Psoas muscle (tissue), 8 donors: ENCODE results near the gene FLRT2. TPM values are rescaled to one million over a fixed set of nuclear protein-coding genes. Genes with fewer than 3 reads are reported as not detected.

Experiments used
- ATAC-seq, 4 donors: fragments of 200-7000 bp; cut with Tn5 transposase; one replicate each; pipeline ENCODE4 v1.9.1; 2020; ENCODE audit warnings: moderate library complexity in 3 of 4, mild to moderate bottlenecking in 2 of 4
- DNase-seq, 2 donors: peaks; one replicate each; pipeline ENCODE4 v3.0.0-alpha.2; 2020
- H3K27ac ChIP-seq: fragments of 200-600 bp; one replicate; pipeline ENCODE4 v1.8.0; 2022
- H3K27me3 ChIP-seq, 3 donors: fragments of 200-600 bp in 1 of 3; one replicate each; pipeline versions ENCODE4 v1.6.1 to v1.8.0; 2013 to 2022; ENCODE audit warnings: low read length in 2 of 3, mild to moderate bottlenecking in 2 of 3, moderate library complexity in 1 of 3; ENCODE audit not compliant: insufficient read depth in 3 of 3
- H3K36me3 ChIP-seq, 2 donors: fragments of 200-600 bp in 1 of 2; one replicate each; pipeline versions ENCODE4 v1.6.1 to v1.8.0; 2013 to 2022; ENCODE audit warnings: low read depth in 1 of 2, mild to moderate bottlenecking in 1 of 2, moderate library complexity in 1 of 2; ENCODE audit not compliant: insufficient read depth in 1 of 2
- H3K4me1 ChIP-seq: fragments of 200-600 bp; one replicate; pipeline ENCODE4 v1.8.0; 2022
- H3K4me3 ChIP-seq: fragments of 200-600 bp; one replicate; pipeline ENCODE4 v1.8.0; 2022; ENCODE audit warnings: mild to moderate bottlenecking
- H3K9me3 ChIP-seq: fragments of 200-600 bp; one replicate; pipeline ENCODE4 v1.8.0; 2022
- WGBS, 3 donors: extraction: QIAGEN DNeasy Blood & Tissue Kit; methylation state at CpG; one replicate each; pipeline versions ENCODE4 v1.1.6 to v1.1.7; 2013; 5-methylcytosine and 5-hydroxymethylcytosine counted together
- intact Hi-C, 2 donors: fragments of 100-400 bp; cut with DNase I; formaldehyde crosslinking; loops; one replicate each; pipeline versions ENCODE4 v1.11.0 to v1.14.2; 2022
- polyA plus RNA-seq, 3 donors: library from polyadenylated mRNA; stranded (reverse); fragments of 200-250 nt; gene quantifications; one replicate each; pipeline ENCODE4 v1.2.3, GENCODE V29; 2013
- total RNA-seq, 4 donors: library from RNA; stranded (reverse); fragmentation: NEBNext Ultra II Directional in 2 of 4; extraction: Animal tissue kit (Norgen Biotek cat#: 25700) in 2 of 4; gene quantifications; one replicate each; pipeline versions ENCODE4 v1.2.1 to v1.2.4, GENCODE V29; 2021 to 2023
- TF ChIP-seq, protein P1 (sequence below): fragments of 200-600 bp; IDR thresholded peaks from one replicate; pipeline ENCODE4 v1.8.0; 2022; ENCODE audit warnings: antibody characterized with exemption
- donor health status: healthy with polysubstance abuse.
- donor health status: DM: no; HTN: no; CAD: no; lungs with moderate emphysema.
- donor health status: Bipolar disorder and iron deficiency.
- donor health status: healthy.
- donor health status: DM: yes; HTN: yes; CAD: no.
- donor health status: DM: no; HTN: no; CAD: no.
- donor health status: DM: no; HTN: no; CAD: no.
- donor health status: DM: yes; HTN: yes; CAD: no.

Gene FLRT2
- total and polyA plus RNA-seq, 7 donors = 1.3 to 10.2 (median 2.4) TPM

DNA sequence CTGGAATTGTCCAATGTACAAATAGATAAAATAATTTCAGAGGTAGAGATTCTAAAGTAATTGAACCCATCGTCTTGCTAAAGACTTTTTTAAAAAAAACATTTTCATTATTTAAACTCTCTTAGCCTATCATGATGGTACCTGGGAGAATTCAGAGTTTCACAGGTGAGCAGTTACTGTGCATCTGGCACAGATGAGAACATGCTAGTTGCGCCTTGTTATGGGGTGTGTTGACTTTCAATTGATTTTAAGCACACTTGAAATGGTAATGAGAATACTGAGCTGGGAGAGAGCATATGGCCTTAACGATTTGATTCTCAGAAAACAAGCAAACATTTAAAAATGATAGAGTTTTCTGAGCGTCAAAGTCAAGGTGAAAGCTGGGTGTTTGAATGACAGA, 66.6 kb downstream of the FLRT2 start:
- intact Hi-C loops = no loop called here
- no peak for ATAC-seq
- TF ChIP-seq, protein P1, sequence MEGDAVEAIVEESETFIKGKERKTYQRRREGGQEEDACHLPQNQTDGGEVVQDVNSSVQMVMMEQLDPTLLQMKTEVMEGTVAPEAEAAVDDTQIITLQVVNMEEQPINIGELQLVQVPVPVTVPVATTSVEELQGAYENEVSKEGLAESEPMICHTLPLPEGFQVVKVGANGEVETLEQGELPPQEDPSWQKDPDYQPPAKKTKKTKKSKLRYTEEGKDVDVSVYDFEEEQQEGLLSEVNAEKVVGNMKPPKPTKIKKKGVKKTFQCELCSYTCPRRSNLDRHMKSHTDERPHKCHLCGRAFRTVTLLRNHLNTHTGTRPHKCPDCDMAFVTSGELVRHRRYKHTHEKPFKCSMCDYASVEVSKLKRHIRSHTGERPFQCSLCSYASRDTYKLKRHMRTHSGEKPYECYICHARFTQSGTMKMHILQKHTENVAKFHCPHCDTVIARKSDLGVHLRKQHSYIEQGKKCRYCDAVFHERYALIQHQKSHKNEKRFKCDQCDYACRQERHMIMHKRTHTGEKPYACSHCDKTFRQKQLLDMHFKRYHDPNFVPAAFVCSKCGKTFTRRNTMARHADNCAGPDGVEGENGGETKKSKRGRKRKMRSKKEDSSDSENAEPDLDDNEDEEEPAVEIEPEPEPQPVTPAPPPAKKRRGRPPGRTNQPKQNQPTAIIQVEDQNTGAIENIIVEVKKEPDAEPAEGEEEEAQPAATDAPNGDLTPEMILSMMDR = no peak
- Histone ChIP-seq H3K27me3 (no peaks in the 10 kb centered on the region), H3K4me3 (no peak overlapping the region), H3K27ac (no peak overlapping the region), H3K4me1 (no peaks in the 10 kb centered on the region), H3K9me3 (no peaks in the 10 kb centered on the region), H3K36me3 (no peaks in the 10 kb centered on the region)
- 90 to 96% (median 91%) methylated on average over 4 of the region's 4 CpGs for WGBS, 3 donors
- DNase-seq = no peak

DNA sequence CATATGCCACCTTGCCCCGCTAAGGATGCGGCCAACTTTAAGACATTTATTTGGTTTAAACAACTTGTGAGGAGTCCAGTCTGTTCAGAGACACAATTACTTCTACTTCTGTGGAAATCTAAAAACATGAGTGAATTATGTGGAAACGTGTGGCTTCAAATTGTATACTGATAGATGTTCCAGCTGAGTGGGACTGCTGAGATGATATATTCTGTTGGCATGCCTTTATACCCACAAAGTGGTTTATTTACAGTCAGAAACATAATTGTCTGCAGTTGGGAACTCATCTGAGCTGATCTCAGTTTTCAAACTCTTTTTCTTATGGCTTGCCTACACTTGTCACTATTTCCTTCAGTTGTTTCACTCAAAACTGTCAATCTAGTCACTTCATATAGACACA, 67.8 kb downstream of the FLRT2 start:
- Histone ChIP-seq H3K27ac (no peak overlapping the region), H3K4me1 (no peaks in the 10 kb centered on the region), H3K4me3 (no peak overlapping the region), H3K27me3 (no peaks in the 10 kb centered on the region), H3K9me3 (no peaks in the 10 kb centered on the region), H3K36me3 (no peaks in the 10 kb centered on the region)
- ATAC-seq (no peak), DNase-seq (no peak)
- TF ChIP-seq, protein P1 = no peak
- 90 to 94% (median 91%) methylated on average over 3 of the region's 3 CpGs for WGBS, 3 donors
- intact Hi-C loops = no loop called here

DNA sequence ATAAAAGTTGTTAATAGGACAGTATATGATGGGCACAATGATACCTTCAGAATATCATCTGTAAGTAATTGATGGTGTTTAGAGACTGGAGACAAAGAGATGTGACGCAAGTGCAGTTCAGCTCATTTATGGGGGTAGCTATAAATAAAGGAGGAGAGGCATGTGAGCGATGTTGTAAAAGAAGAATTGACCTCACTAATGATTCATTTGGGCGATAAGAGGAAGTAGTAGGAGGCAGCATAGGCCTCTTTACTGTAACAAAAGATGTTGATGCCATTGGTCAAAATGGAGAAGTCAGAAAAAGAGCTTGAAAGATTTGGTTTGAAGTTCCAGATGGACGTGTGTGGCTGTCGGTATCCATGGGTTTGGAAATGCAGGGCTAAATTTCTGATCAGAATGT, 70.0 kb downstream of the FLRT2 start:
- WGBS, 3 donors = 50 to 63% (median 56%) methylated on average over 5 of the region's 5 CpGs
- Histone ChIP-seq H3K36me3 (no peaks in the 10 kb centered on the region), H3K27me3 (no peaks in the 10 kb centered on the region), H3K4me3 (no peak overlapping the region), H3K4me1 (no peaks in the 10 kb centered on the region), H3K27ac (peak overlapping the region; percentile 71), H3K9me3 (no peaks in the 10 kb centered on the region)
- ATAC-seq (peak; percentile 33 to 93 (median 86)), DNase-seq (no peak)
- TF ChIP-seq, protein P1 = no peak
- intact Hi-C loops = no loop called here

DNA sequence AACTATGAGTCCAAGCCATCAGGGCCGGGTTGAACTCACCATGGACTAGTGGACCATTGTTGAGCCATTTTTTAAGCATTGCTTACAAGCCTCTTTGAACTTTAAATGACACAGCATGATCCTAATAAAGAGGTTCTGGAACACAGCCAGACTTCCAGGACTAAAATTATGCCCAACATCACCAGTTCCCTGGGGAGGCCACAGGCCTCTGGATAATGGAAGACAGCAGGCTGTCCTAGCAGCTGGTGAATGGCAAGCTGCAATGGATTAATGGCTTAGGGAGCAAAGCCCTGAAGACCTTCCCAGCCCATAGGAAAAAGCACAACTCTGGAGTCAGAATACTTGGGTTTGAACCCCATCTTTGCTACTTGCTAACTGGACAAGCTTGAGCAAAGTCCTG, 71.3 kb downstream of the FLRT2 start:
- Histone ChIP-seq H3K4me1 (no peaks in the 10 kb centered on the region), H3K27me3 (no peaks in the 10 kb centered on the region), H3K4me3 (no peak overlapping the region), H3K36me3 (no peaks in the 10 kb centered on the region), H3K27ac (peak overlapping the region; percentile 40), H3K9me3 (no peaks in the 10 kb centered on the region)
- TF ChIP-seq, protein P1 = no peak
- peak in 2 of 4 donors; percentile 24 to 38 for ATAC-seq
- no peak for DNase-seq
- intact Hi-C loops = no loop called here
- WGBS, 3 donors = 50 to 83% (median 70%) methylated on average over 1 of the region's 1 CpG

DNA sequence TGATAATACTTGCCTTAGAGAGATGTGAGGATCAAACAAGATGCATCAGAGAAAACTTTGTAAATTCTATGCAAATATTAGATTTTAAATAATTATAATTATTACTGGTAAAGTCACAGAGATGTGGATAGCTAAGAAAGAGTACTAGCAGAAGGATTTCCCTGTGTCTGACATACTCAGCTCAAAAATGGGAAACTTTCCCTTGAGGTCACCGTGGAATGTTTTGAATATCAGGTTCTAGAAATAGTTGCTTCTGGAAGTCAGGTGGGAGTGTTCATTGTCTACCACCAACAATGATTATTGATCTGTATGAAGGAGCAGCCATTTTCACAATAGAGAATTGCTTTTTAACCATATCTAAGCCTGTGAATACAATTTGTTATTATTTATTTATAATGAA, 71.7 kb downstream of the FLRT2 start:
- no peaks in the 10 kb centered on the region for H3K36me3 ChIP-seq

More for the DNA sequence above, 71.7 kb downstream of the FLRT2 start:
- DNase-seq (no peak), ATAC-seq (no peak)
- 59 to 67% (median 63%) methylated on average over 1 of the region's 1 CpG for WGBS, 3 donors
- H3K27me3 ChIP-seq = no peaks in the 10 kb centered on the region
- no peak overlapping the region for H3K4me3 ChIP-seq
- H3K4me1 ChIP-seq = no peaks in the 10 kb centered on the region
- no peaks in the 10 kb centered on the region for H3K9me3 ChIP-seq
- intact Hi-C loops = no loop called here
- TF ChIP-seq, protein P1 = no peak
- H3K27ac ChIP-seq = no peak overlapping the region
